MCF 10A (cell line): ENCODE data around the gene IGF1. TPM values are rescaled to one million over a fixed set of nuclear protein-coding genes. Genes with fewer than 3 reads are reported as not detected.

Experiments used
- BruUV-seq: library from RNA; stranded (reverse); fragments of 400-500 nt; replicated peaks from 2 replicates; lab custom pipeline; 2021; lab: Mats Ljungman, UMichigan
- CTCF ChIA-PET: fragments of 300-600 bp; sonication (Branson Sonifier 250); formaldehyde crosslinking; extraction: SDS; loops from one replicate; lab custom pipeline; 2021; ENCODE audit warnings: antibody characterized with exemption, inconsistent platforms; lab: Yijun Ruan, JAX
- POLR2A ChIA-PET: fragments of 300-600, 350-650 bp; sonication (Branson Sonifier 250); formaldehyde crosslinking; extraction: SDS; loops from one replicate; lab custom pipeline; 2020; ENCODE audit warnings: antibody characterized with exemption, inconsistent platforms; lab: Yijun Ruan, JAX
- DNase-seq: peaks from one replicate; pipeline ENCODE4 v3.0.0-alpha.2; 2018; ENCODE audit not compliant: unreplicated experiment
- H3K27ac Mint-ChIP-seq: one replicate; pipeline ENCODE4 v1.8.0; 2022; ENCODE audit warnings: mild to moderate bottlenecking, low read depth, mixed read lengths; ENCODE audit not compliant: unreplicated experiment
- H3K27me3 Mint-ChIP-seq: one replicate; pipeline ENCODE4 v1.8.0; 2022; ENCODE audit warnings: mixed read lengths; ENCODE audit not compliant: insufficient read depth, unreplicated experiment
- H3K36me3 Mint-ChIP-seq: one replicate; pipeline ENCODE4 v1.8.0; 2022; ENCODE audit warnings: mild to moderate bottlenecking, moderate library complexity, mixed read lengths; ENCODE audit not compliant: insufficient read depth, unreplicated experiment
- H3K4me1 Mint-ChIP-seq: one replicate; pipeline ENCODE4 v1.8.0; 2022; ENCODE audit warnings: mixed read lengths; ENCODE audit not compliant: insufficient read depth, unreplicated experiment
- H3K4me3 Mint-ChIP-seq: one replicate; pipeline ENCODE4 v1.8.0; 2022; ENCODE audit warnings: mild to moderate bottlenecking, moderate library complexity, mixed read lengths; ENCODE audit not compliant: unreplicated experiment
- H3K9me3 Mint-ChIP-seq: one replicate; pipeline ENCODE4 v1.8.0; 2022; ENCODE audit warnings: mixed read lengths; ENCODE audit not compliant: unreplicated experiment
- CTCF ChIP-seq: fragments of 200-600 bp; IDR thresholded peaks from one replicate; pipeline ENCODE4 v1.8.0; 2022; ENCODE audit warnings: antibody characterized with exemption, mild to moderate bottlenecking; ENCODE audit not compliant: unreplicated experiment
- intact Hi-C: fragments of 100-400 bp; cut with micrococcal nuclease; formaldehyde crosslinking; loops from 2 replicates; pipeline ENCODE4 v1.14.1; 2022
- total RNA-seq: library from RNA; stranded (reverse); gene quantifications from 2 replicates; pipeline ENCODE4 v1.2.3, GENCODE V29; 2022

The IGF1 gene
- total RNA-seq, 1 experiment from 2014 or later: not detected

- intact Hi-C loops: no loop called here
- POLR2A ChIA-PET: interaction anchor here (0.6 kb wide), 1 partner anchor 152 kb away, joined by 3 read pairs; no protein-coding TSS in a partner anchor
- no peak for TF ChIP-seq CTCF
- Mint-ChIP-seq H3K36me3 (no peaks in the 10 kb centered on the region), H3K4me1 (no peaks in the 10 kb centered on the region), H3K27ac (no peak overlapping the region), H3K4me3 (no peak overlapping the region), H3K9me3 (no peaks in the 10 kb centered on the region), H3K27me3 (no peaks in the 10 kb centered on the region)
- no TSS peak for BruUV-seq
- CTCF ChIA-PET: interaction anchor here (0.6 to 2.0 kb wide), 4 partner anchors 10 to 461 kb away, joined by 3 to 6 read pairs (median 4); no protein-coding TSS in a partner anchor
- no peak for DNase-seq
Measured at GRCh38 chr12:102421802-102422583, 58.4 kb downstream of the IGF1 start.

GRCh38 chr12:102419094-102419764, 61.1 kb downstream of the IGF1 start:
- Mint-ChIP-seq H3K27ac (no peak overlapping the region), H3K4me3 (no peak overlapping the region), H3K9me3 (no peaks in the 10 kb centered on the region), H3K4me1 (no peaks in the 10 kb centered on the region), H3K36me3 (no peaks in the 10 kb centered on the region), H3K27me3 (no peaks in the 10 kb centered on the region)
- CTCF ChIA-PET: interaction anchor here (0.6 to 1.9 kb wide), 2 partner anchors 41 to 250 kb away, joined by 3 to 4 read pairs; no protein-coding TSS in a partner anchor
- TF ChIP-seq CTCF: no peak
- intact Hi-C loops: no loop called here
- no TSS peak for BruUV-seq
- POLR2A ChIA-PET: no interaction called here
- no peak for DNase-seq

- Mint-ChIP-seq H3K4me1 (no peaks in the 10 kb centered on the region), H3K9me3 (no peaks in the 10 kb centered on the region), H3K4me3 (no peak overlapping the region), H3K27ac (no peak overlapping the region), H3K36me3 (no peaks in the 10 kb centered on the region), H3K27me3 (no peaks in the 10 kb centered on the region)
- ChIA-PET CTCF (no interaction called here), POLR2A (no interaction called here)
- intact Hi-C loops: no loop called here
- TF ChIP-seq CTCF: no peak
- no peak for DNase-seq
- BruUV-seq: no TSS peak
Measured at GRCh38 chr12:102417055-102417454, 63.3 kb downstream of the IGF1 start.

GRCh38 chr12:102415515-102415914, 64.8 kb downstream of the IGF1 start:
- intact Hi-C loops: no loop called here
- ChIA-PET POLR2A (no interaction called here), CTCF (interaction anchor here (1.0 kb wide), 1 partner anchor 69 kb away, joined by 4 read pairs; no protein-coding TSS in a partner anchor)
- DNase-seq: no peak
- no TSS peak for BruUV-seq
- Mint-ChIP-seq H3K27me3 (no peaks in the 10 kb centered on the region), H3K9me3 (no peaks in the 10 kb centered on the region), H3K27ac (no peak overlapping the region), H3K4me3 (no peak overlapping the region), H3K36me3 (no peaks in the 10 kb centered on the region), H3K4me1 (no peaks in the 10 kb centered on the region)
- TF ChIP-seq CTCF: no peak
